AG04450 (cell line): ENCODE results near the gene GTF2H4. TPM values are rescaled to one million over a fixed set of nuclear protein-coding genes. Genes with fewer than 3 reads are reported as not detected.
"Not testable (repeated sequence)": the region's sequence is repeated elsewhere in the genome, so short reads cannot be mapped to it uniquely, and the experiment has no call there.

Experiments used
- CTCF ChIA-PET: fragments of 300-600, 350-600 bp; formaldehyde crosslinking; extraction: SDS; loops from one replicate; lab custom pipeline; 2022; ENCODE audit warnings: antibody characterized with exemption, inconsistent platforms; lab: Charles Lee
- POLR2A ChIA-PET: fragments of 350-600 bp; formaldehyde crosslinking; extraction: SDS; loops from one replicate; lab custom pipeline; 2021; ENCODE audit warnings: antibody characterized with exemption, inconsistent platforms; lab: Yijun Ruan, JAX
- DNase-seq: peaks from one replicate; pipeline ENCODE4 v3.0.0-alpha.2; 2011; ENCODE audit warnings: low read depth, low spot score
- H3K27ac ChIP-seq: one replicate; pipeline ENCODE4 v1.5.1; 2012; ENCODE audit warnings: low read depth, low read length, control low read depth
- H3K27me3 ChIP-seq: one replicate; pipeline ENCODE4 v1.6.0; 2012; ENCODE audit warnings: low read length; ENCODE audit not compliant: control insufficient read depth, insufficient read depth
- H3K4me3 ChIP-seq: 2 replicates; pipeline ENCODE4 v1.5.1; 2011; ENCODE audit warnings: mild to moderate bottlenecking, low read depth, low read length, control low read depth
- H3K9me3 ChIP-seq: 2 replicates; pipeline ENCODE4 v1.5.1; 2012; ENCODE audit warnings: low read length; ENCODE audit not compliant: control insufficient read depth, insufficient read depth
- polyA minus RNA-seq: library from RNA; depleted of rRNA, polyadenylated mRNA; stranded (reverse); fragments of >200 nt; gene quantifications from 2 replicates; pipeline ENCODE4 v1.2.3, GENCODE V29; 2011; rRNA and poly(A)+ RNA removed
- polyA plus RNA-seq: library from polyadenylated mRNA; depleted of rRNA; stranded (reverse); fragments of >200 nt; gene quantifications from 2 replicates; pipeline ENCODE4 v1.2.3, GENCODE V29; 2011; rRNA removed
- TF ChIP-seq, protein P1 (sequence below): IDR thresholded peaks from 2 replicates; pipeline ENCODE4 v1.5.1; 2011; ENCODE audit warnings: low read depth, low read length, control low read depth, inconsistent platforms

The GTF2H4 gene
- polyA plus RNA-seq: 31.9 and 33.0 TPM in 2 replicates
- 20.7 and 20.9 TPM in 2 replicates for polyA minus RNA-seq

- Histone ChIP-seq H3K9me3 (no peaks in the 10 kb centered on the region), H3K27ac (peak within 1 kb of the TSS; percentile 47), H3K4me3 (peak within 1 kb of the TSS; percentile 90), H3K27me3 (no peaks in the 10 kb centered on the region)
- CTCF ChIA-PET: interaction anchor here (0.5 to 1.6 kb wide), 5 partner anchors 68 to 179 kb away, joined by 3 to 5 read pairs (median 3); no protein-coding TSS in a partner anchor
- peak; percentile 96 for DNase-seq
- POLR2A ChIA-PET: interaction anchor here (0.5 to 1.0 kb wide), 6 partner anchors 12 to 290 kb away, joined by 3 to 18 read pairs (median 4); partner anchors contain the start of gene FLOT1
- TF ChIP-seq, protein P1, sequence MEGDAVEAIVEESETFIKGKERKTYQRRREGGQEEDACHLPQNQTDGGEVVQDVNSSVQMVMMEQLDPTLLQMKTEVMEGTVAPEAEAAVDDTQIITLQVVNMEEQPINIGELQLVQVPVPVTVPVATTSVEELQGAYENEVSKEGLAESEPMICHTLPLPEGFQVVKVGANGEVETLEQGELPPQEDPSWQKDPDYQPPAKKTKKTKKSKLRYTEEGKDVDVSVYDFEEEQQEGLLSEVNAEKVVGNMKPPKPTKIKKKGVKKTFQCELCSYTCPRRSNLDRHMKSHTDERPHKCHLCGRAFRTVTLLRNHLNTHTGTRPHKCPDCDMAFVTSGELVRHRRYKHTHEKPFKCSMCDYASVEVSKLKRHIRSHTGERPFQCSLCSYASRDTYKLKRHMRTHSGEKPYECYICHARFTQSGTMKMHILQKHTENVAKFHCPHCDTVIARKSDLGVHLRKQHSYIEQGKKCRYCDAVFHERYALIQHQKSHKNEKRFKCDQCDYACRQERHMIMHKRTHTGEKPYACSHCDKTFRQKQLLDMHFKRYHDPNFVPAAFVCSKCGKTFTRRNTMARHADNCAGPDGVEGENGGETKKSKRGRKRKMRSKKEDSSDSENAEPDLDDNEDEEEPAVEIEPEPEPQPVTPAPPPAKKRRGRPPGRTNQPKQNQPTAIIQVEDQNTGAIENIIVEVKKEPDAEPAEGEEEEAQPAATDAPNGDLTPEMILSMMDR: no peak
Observed at GRCh38 chr6:30907758-30908591, at the start of gene GTF2H4. GTF2H4 (plus strand) TSS chr6:30908207.

DNA sequence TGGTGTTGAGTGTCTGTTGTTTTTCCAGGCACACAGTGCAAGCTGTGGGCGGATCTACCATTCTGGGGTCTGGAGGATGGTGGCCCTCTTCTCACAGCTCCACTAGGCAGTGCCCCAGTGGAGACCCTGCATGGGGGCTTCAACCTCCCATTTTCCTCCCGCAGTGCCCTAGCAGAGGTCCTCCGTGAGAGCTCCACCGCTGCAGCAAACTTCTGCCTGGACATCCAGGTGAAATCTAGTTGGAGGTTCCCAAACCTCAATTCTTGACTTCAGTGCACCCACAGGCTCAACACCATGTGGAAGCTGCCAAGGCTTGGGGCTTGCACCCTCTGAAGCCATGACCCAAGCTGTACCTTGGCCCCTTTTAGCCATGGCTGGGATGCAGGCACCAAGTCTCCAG, 48.3 kb upstream of the GTF2H4 start:
- H3K27ac ChIP-seq, DNase-seq, H3K9me3 ChIP-seq, POLR2A ChIA-PET, CTCF ChIA-PET, H3K4me3 ChIP-seq: not testable (repeated sequence)
- H3K27me3 ChIP-seq: peaks cover 13% of the 10 kb centered on the region

DNA sequence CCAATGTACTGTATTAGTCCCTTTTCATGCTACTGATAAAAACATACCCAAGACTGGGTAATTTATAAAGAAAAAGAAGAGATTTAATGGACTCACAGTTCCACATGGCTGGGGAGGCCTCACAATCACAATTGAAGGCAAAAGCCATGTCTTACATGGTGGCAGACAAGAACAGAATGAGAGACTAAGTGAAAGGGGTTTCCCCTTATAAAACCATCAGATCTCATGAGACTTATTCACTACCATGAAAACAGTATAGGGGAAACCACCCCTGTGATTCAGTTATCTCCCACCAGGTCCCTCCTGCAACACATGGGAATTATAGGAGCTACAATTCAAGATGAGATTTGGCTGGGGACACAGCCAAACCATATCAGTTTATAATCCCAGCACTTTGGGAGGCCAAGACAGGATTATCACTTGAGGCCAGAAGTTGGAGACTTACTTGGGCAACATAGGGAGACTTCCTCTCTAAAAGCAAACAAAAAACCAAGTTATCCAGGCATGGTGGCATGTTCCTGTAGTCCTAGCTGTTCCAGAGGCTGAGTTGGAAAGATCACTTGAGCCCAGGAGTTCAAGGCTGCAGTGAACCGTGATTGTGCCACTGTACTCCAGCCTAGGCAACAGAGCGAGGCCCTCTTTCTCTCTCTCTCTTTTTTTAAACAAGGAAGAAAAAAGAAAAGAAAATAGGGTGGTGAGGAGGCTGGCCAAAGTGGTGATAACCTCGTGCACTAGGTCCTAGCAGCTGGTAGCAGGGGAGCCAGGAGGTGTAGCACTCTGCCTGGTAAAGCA, 46.6 kb upstream of the GTF2H4 start:
- TF ChIP-seq, protein P1: no peak
- ChIA-PET POLR2A (interaction anchor here (0.9 to 1.0 kb wide), 2 partner anchors 18 to 21 kb away, joined by 4 read pairs; no protein-coding TSS in a partner anchor), CTCF (no interaction called here)
- no peak overlapping the region for H3K27ac ChIP-seq
- peaks cover 21% of the 10 kb centered on the region for H3K27me3 ChIP-seq
- peaks cover 9% of the 10 kb centered on the region for H3K9me3 ChIP-seq
- DNase-seq: no peak
- no peak overlapping the region for H3K4me3 ChIP-seq

GRCh38 chr6:30862156-30862875, 45.7 kb upstream of the GTF2H4 start:
- Histone ChIP-seq H3K27ac (no peak overlapping the region), H3K9me3 (peaks cover 9% of the 10 kb centered on the region), H3K4me3 (no peak overlapping the region), H3K27me3 (peaks cover 17% of the 10 kb centered on the region)
- TF ChIP-seq, protein P1: no peak
- ChIA-PET POLR2A (interaction anchor here (0.9 to 1.0 kb wide), 2 partner anchors 19 to 20 kb away, joined by 4 read pairs; no protein-coding TSS in a partner anchor), CTCF (interaction anchor here (0.9 kb wide), 1 partner anchor 18 kb away, joined by 3 read pairs; no protein-coding TSS in a partner anchor)
- DNase-seq: no peak

DNA sequence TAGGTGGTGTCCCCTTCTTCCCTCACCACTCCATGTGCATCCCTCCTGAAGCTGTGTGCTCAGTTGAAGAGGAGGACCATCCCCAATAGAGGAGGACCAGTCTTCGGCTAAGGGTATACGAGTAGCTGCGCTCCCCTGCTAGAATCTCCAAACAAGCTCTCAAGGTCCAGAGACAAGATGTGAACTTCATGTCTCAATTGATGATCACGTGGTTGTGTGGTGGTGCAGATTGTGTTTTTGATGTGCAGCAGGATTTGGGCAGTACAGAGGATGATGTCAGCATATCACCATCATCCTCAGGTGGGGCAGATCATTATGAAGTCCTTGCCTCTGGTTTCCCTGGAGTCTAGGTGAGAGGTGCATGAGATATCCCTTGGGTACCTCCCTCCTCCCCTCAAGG, 43.7 kb upstream of the GTF2H4 start:
- Histone ChIP-seq H3K27me3 (peaks cover 17% of the 10 kb centered on the region), H3K4me3 (no peak overlapping the region), H3K9me3 (peaks cover 11% of the 10 kb centered on the region), H3K27ac (no peak overlapping the region)
- ChIA-PET POLR2A (no interaction called here), CTCF (no interaction called here)
- no peak for DNase-seq
- TF ChIP-seq, protein P1: no peak

- POLR2A ChIA-PET, CTCF ChIA-PET, H3K27ac ChIP-seq, H3K4me3 ChIP-seq, DNase-seq: not testable (repeated sequence)
- Histone ChIP-seq H3K9me3 (peaks cover 13% of the 10 kb centered on the region; the same call in 1 of the 2 replicates), H3K27me3 (peaks cover 12% of the 10 kb centered on the region)
Observed at GRCh38 chr6:30869241-30869749, 38.7 kb upstream of the GTF2H4 start.
